ENCODE results near the gene PMP22.

PMP22 gene

DNA sequence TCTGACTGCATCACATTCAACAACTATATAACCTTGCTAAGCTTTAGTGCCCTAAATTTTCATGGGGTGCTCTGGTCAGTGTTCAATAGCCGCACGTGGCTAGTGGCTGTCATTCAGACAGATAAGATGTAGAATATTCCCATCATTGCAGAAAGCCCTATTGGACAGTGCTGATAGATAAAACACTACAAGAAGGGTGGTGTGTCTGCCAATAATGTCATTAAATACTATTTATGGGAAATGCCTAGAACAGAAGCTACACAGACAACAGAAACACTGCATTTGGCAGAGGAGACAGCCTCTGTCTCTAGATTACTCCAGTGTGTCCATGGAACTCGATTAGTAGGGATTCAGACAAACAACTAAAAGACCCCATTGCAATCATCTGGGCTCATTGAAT, 28.4 kb upstream of the PMP22 start:
- TF ChIP-seq, protein P1, sequence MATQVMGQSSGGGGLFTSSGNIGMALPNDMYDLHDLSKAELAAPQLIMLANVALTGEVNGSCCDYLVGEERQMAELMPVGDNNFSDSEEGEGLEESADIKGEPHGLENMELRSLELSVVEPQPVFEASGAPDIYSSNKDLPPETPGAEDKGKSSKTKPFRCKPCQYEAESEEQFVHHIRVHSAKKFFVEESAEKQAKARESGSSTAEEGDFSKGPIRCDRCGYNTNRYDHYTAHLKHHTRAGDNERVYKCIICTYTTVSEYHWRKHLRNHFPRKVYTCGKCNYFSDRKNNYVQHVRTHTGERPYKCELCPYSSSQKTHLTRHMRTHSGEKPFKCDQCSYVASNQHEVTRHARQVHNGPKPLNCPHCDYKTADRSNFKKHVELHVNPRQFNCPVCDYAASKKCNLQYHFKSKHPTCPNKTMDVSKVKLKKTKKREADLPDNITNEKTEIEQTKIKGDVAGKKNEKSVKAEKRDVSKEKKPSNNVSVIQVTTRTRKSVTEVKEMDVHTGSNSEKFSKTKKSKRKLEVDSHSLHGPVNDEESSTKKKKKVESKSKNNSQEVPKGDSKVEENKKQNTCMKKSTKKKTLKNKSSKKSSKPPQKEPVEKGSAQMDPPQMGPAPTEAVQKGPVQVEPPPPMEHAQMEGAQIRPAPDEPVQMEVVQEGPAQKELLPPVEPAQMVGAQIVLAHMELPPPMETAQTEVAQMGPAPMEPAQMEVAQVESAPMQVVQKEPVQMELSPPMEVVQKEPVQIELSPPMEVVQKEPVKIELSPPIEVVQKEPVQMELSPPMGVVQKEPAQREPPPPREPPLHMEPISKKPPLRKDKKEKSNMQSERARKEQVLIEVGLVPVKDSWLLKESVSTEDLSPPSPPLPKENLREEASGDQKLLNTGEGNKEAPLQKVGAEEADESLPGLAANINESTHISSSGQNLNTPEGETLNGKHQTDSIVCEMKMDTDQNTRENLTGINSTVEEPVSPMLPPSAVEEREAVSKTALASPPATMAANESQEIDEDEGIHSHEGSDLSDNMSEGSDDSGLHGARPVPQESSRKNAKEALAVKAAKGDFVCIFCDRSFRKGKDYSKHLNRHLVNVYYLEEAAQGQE (IDR thresholded peaks at IDR 0.05; ENCODE audit: insufficient read depth in 1 of 2, low read depth in 2 of 2, low read length in 2 of 2): no peak
- TF ChIP-seq POLR2AphosphoS5 (IDR thresholded peaks at IDR 0.05; ENCODE audit: low read depth, low read length) (no peak), TAF1 (IDR thresholded peaks at IDR 0.05; ENCODE audit: borderline replicate concordance, insufficient read depth, low read length) (no peak), FOXP2 (optimal IDR thresholded peaks at IDR 0.05; ENCODE audit: borderline replicate concordance, extremely low read depth, extremely low read length, insufficient read depth) (no peak), SIN3A (IDR thresholded peaks at IDR 0.05; ENCODE audit: borderline replicate concordance, insufficient read depth, low read length) (no peak)

DNA sequence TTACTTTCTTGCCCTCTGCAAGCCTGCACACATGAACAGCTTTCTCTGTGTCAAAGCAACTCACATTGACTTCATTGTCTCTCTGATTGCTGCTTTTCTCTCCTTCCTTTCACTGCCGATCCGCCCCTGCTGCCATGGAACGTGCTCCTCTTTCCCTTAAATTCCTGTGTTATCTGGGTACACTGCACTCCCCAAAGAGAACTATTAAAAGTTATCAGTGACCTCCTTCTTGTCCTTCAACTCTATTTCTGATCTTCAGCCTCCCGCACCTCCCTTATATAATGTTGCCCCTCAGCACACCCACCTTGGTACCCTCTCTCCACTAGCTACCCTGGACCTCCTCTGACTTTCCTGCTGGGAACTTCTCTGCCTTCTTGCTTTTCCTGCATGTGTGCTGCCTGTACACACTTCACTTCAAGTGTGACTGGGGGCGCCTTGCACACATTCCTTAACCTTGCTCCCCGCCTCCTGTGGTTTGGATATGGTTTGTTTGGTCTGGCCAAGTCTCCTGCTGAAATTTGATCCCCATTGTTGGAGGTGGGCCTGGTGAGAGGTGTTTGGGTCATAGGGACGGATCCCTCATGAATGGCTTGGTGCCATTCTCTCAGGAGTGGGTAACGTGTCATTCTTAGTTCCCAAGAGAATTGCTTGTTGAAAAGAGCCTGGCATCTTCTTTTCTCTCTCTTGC, 26.7 kb upstream of the PMP22 start:
- TF ChIP-seq SIN3A (IDR thresholded peaks at IDR 0.05; ENCODE audit: borderline replicate concordance, insufficient read depth, low read length): no peak
- no peak for TF ChIP-seq TAF1 (IDR thresholded peaks at IDR 0.05; ENCODE audit: borderline replicate concordance, insufficient read depth, low read length)
- no peak for TF ChIP-seq POLR2AphosphoS5 (IDR thresholded peaks at IDR 0.05; ENCODE audit: low read depth, low read length)
- TF ChIP-seq FOXP2 (optimal IDR thresholded peaks at IDR 0.05; ENCODE audit: borderline replicate concordance, extremely low read depth, extremely low read length, insufficient read depth): no peak
- TF ChIP-seq, protein P1 (IDR thresholded peaks at IDR 0.05; ENCODE audit: insufficient read depth in 1 of 2, low read depth in 2 of 2, low read length in 2 of 2): no peak

DNA sequence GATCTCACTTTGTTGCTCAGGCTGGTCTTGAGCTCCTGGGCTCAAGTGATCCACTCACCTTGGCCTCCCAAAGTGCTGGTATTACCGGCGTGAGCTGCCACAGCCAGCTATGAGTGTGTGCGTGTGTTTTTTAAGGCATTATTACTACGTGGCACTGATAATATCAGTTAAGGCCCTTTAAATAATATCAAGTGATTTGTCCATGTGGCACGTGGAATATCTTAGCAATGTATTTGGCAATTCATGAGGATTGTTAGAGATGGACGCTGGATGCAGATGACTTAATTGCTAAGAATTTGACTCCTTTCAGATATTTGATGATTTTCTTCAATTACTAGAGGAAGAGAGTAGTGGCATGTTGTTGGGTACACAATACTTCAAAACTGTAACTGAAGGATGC, 25.5 kb upstream of the PMP22 start:
- no peak for TF ChIP-seq TAF1 (IDR thresholded peaks at IDR 0.05; ENCODE audit: borderline replicate concordance, insufficient read depth, low read length)

DNA sequence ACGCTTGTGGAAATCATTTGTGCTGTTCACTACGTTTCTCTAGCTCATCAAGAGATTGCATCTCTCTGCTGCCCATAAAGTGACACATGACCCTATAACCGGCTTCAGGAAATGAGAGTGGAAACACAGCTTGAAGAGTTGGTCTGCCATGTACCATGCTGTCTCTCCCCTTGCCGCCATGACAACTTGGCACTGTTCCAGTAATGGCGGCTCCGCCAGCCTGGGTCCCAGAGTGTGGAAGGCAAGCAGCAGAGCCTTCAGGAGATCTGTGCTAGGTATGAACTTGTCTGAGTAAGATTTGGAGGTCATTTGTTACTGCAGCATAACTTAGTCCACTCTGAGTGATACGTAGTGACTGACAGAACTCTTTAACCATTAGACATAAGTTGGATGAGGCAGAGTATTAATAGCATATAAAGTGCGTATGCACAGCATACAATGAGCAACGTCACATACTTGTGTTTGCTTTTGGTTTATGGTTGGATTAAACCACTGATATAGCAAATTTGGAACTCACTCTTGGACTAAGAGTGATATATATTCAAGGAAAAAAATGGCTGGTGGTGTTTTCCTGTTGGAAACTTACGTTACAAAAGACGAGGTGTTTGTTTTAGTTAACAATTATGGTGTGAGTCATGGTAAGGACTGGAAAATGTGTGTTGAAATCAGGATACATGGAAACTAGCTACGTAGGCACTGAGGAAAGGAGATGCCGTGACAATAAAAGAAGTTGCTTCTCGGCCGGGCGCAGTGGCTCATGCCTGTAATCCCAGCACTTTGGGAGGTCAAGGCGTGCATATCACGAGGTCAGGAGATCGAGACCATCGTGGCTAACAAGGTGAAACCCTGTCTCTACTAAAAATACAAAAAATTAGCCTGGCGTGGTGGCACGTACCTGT, 24.4 kb upstream of the PMP22 start:
- TF ChIP-seq SIN3A (IDR thresholded peaks at IDR 0.05; ENCODE audit: borderline replicate concordance, insufficient read depth, low read length): no peak; the same call in 1 of the 2 replicates
- peak; percentile 53 for TF ChIP-seq FOXP2 (optimal IDR thresholded peaks at IDR 0.05; ENCODE audit: borderline replicate concordance, extremely low read depth, extremely low read length, insufficient read depth)

DNA sequence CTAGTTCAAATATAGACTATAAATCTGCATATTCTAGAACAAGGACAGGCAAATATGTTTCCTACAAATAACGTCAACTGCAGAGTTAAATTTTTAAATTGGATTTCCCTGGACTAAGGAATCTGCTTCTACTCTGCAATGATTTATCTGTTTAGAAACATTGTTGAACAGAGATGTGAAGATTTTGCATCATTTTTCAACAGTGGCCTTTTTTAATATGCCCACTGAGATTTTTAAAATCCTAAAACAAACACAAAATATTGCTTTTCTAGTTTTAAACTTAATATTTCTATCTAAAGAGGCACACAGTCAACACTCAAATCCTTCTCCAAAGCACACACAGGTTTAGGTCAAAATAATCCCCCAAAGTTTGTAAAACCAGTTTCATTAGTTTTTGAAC, 23.7 kb upstream of the PMP22 start:
- TF ChIP-seq SIN3A (IDR thresholded peaks at IDR 0.05; ENCODE audit: borderline replicate concordance, insufficient read depth, low read length): no peak
- no peak for TF ChIP-seq FOXP2 (optimal IDR thresholded peaks at IDR 0.05; ENCODE audit: borderline replicate concordance, extremely low read depth, extremely low read length, insufficient read depth)
- TF ChIP-seq, protein P1 (IDR thresholded peaks at IDR 0.05; ENCODE audit: insufficient read depth in 1 of 2, low read depth in 2 of 2, low read length in 2 of 2): no peak

Measured in PFSK-1 (cell line).